Nucleus accumbens (tissue), 56 donors: ENCODE data around the gene ZNF324B.
A peak's percentile ranks its signal among the peaks of the same experiment; 100 is the strongest.
"Not testable (repeated sequence)": the region's sequence is repeated elsewhere in the genome, so short reads cannot be mapped to it uniquely, and the experiment has no call there.

Experiments used
- DNase-seq, 56 donors: peaks; one replicate each; lab custom pipeline; 2025; lab: John Stamatoyannopoulos, UW

The ZNF324B gene

GRCh38 chr19:58451358-58452101 is at the start of gene ZNF324B:
Gene ZNF324B (plus strand): TSS chr19:58451622. CDS start chr19:58453702, 2,080 bp downstream.
- DNase-seq = peak; percentile 75 to 99 (median 95)

- DNase-seq = no peak
Measured at GRCh38 chr19:58401840-58402421, 49.5 kb upstream of the ZNF324B start.

GRCh38 chr19:58403920-58404478 is 47.4 kb upstream of the ZNF324B start:
- DNase-seq = not testable (repeated sequence)

GRCh38 chr19:58406818-58407657 is 44.4 kb upstream of the ZNF324B start:
- no peak for DNase-seq

- peak in 1 of 56 donors; percentile 47 for DNase-seq
Measured at GRCh38 chr19:58407658-58408151, 43.7 kb upstream of the ZNF324B start.

- peak; percentile 49 to 98 (median 93) for DNase-seq
Measured at GRCh38 chr19:58408152-58409009, 43.0 kb upstream of the ZNF324B start, which contains the start of gene ZNF584. Gene ZNF584 (plus strand): TSS chr19:58408649. CDS start chr19:58409148, 499 bp downstream.

- peak in 9 of 56 donors; percentile 6 to 44 (median 32) for DNase-seq
Measured at GRCh38 chr19:58409010-58409790, 42.2 kb upstream of the ZNF324B start.

- no peak for DNase-seq
Measured at GRCh38 chr19:58416604-58417003, 34.8 kb upstream of the ZNF324B start.

- no peak for DNase-seq
Measured at GRCh38 chr19:58417071-58417470, 34.4 kb upstream of the ZNF324B start.

- DNase-seq = no peak
Measured at GRCh38 chr19:58428617-58429016, 22.8 kb upstream of the ZNF324B start.

- DNase-seq = no peak
Measured at GRCh38 chr19:58429745-58430144, 21.7 kb upstream of the ZNF324B start.

GRCh38 chr19:58434217-58434616 is 17.2 kb upstream of the ZNF324B start:
- DNase-seq = no peak

- DNase-seq = peak; percentile 61 to 100 (median 99)
Measured at GRCh38 chr19:58439576-58440554, 11.6 kb upstream of the ZNF324B start, which contains the start of gene ZNF132. Gene ZNF132 (minus strand): TSS chr19:58440153. CDS start chr19:58439821, 332 bp downstream.

GRCh38 chr19:58440556-58440955 is 10.9 kb upstream of the ZNF324B start:
- DNase-seq = peak in 7 of 56 donors; percentile 25 to 47 (median 32)

- not testable (repeated sequence) for DNase-seq
Measured at GRCh38 chr19:58442986-58443385, 8.4 kb upstream of the ZNF324B start.

- not testable (repeated sequence) for DNase-seq
Measured at GRCh38 chr19:58448860-58449259, 2.6 kb upstream of the ZNF324B start.

GRCh38 chr19:58449980-58450379 is 1.4 kb upstream of the ZNF324B start:
- DNase-seq = not testable (repeated sequence)
